K562 (cell line): Measurements from ENCODE around the gene EIF4G2. TPM values are rescaled to one million over a fixed set of nuclear protein-coding genes. Genes with fewer than 3 reads are reported as not detected.

ENCODE experiments used
- ARNT ChIP-seq, 2 experiments: fragments of 450-650 bp; IDR thresholded peaks; 2 replicates each; pipeline ENCODE4 v1.6.1; 2016; ENCODE audit warnings: mild to moderate bottlenecking in 1 of 2
- MEF2D ChIP-seq: conservative IDR thresholded peaks from 2 replicates; pipeline ENCODE4 v1.6.1; 2016; ENCODE audit warnings: low read depth, missing genetic modification characterization, missing compliant biosample characterization
- NFRKB ChIP-seq: fragments of 450-650 bp; IDR thresholded peaks from 2 replicates; pipeline ENCODE4 v1.6.1; 2016; ENCODE audit warnings: low read depth
- OTX1 ChIP-seq: fragments of 450-650 bp; formaldehyde crosslinking; IDR thresholded peaks from 2 replicates; pipeline ENCODE4 v1.4.0; 2022; ENCODE audit warnings: mild to moderate bottlenecking
- PCBP1 ChIP-seq: fragments of 200-400 bp; formaldehyde crosslinking; IDR thresholded peaks from 2 replicates; pipeline ENCODE4 v1.6.1; 2018; ENCODE audit warnings: mild to moderate bottlenecking, low read depth, low read length; ENCODE audit not compliant: poor library complexity, severe bottlenecking
- RFX7 ChIP-seq: fragments of 250-450 bp; sonication (Bioruptor Pico); IDR thresholded peaks from 2 replicates; pipeline ENCODE4 v1.5.1; 2021; ENCODE audit warnings: mild to moderate bottlenecking
- SAFB ChIP-seq: fragments of 200-400 bp; formaldehyde crosslinking; IDR thresholded peaks from 2 replicates; pipeline ENCODE4 v1.6.1; 2017; ENCODE audit warnings: low read depth, low read length, borderline replicate concordance
- SMAD1 ChIP-seq: fragments of 150-350 bp; IDR thresholded peaks from 2 replicates; pipeline ENCODE4 v1.6.1; 2014; ENCODE audit warnings: low read length, low read depth; ENCODE audit not compliant: partially characterized antibody
- SUPT5H ChIP-seq: fragments of 450-650 bp; IDR thresholded peaks from 2 replicates; pipeline ENCODE4 v1.6.1; 2016
- TEAD4 ChIP-seq, 2 experiments: sonication (generic) in 1 of 2; formaldehyde crosslinking in 1 of 2; IDR thresholded peaks; 2 replicates each; pipeline versions ENCODE4 v1.6.1 to v1.8.0; 2012 to 2022; ENCODE audit warnings: borderline replicate concordance in 1 of 2, inconsistent platforms in 1 of 2, low read length in 1 of 2, mild to moderate bottlenecking in 1 of 2, missing genetic modification reagents in 1 of 2
- TOE1 ChIP-seq, 2 experiments: fragments of 450-650 bp in 1 of 2; sonication (generic) in 1 of 2; formaldehyde crosslinking in 1 of 2; IDR thresholded peaks; 2 replicates each; pipeline versions ENCODE4 v1.7.1 to v1.8.0; 2016 to 2022; ENCODE audit warnings: borderline replicate concordance in 2 of 2, mild to moderate bottlenecking in 2 of 2, antibody characterized with exemption in 1 of 2, inconsistent platforms in 1 of 2, low read depth in 1 of 2, missing genetic modification reagents in 1 of 2, moderate library complexity in 1 of 2
- ZC3H11A ChIP-seq: IDR thresholded peaks from 2 replicates; pipeline ENCODE4 v1.6.1; 2012; ENCODE audit warnings: low read depth, low read length, improper control_type of control experiment
- ZNF253 ChIP-seq: fragments of 250-450 bp; sonication (Bioruptor Pico); conservative IDR thresholded peaks from 2 replicates; pipeline ENCODE4 v1.6.1; 2021; ENCODE audit warnings: mild to moderate bottlenecking
- ZNF778 ChIP-seq: fragments of 450-650 bp; formaldehyde crosslinking; IDR thresholded peaks from 2 replicates; pipeline ENCODE4 v1.4.0; 2020; ENCODE audit warnings: mild to moderate bottlenecking, moderate library complexity
- polyA plus RNA-seq, 8 experiments: library from polyadenylated mRNA; depleted of rRNA in 4 of 8; stranded (reverse) in 5 of 8; unstranded in 3 of 8; fragments of >200 nt; fragmentation: Nextera tagmentation in 2 of 8; fragmentation: Illumina TruSeq in 1 of 8; extraction: Ambion mirVana in 2 of 8; extraction: Trizol in 1 of 8; gene quantifications; 2 replicates each; pipeline versions ENCODE4 v1.2.1 to v1.2.3, GENCODE V29; 2011 to 2014; ENCODE audit warnings: inconsistent platforms in 1 of 8, missing spikeins in 1 of 8
- total RNA-seq, 7 experiments: library from RNA; depleted of rRNA in 6 of 7; stranded (reverse); fragments of >200 nt in 6 of 7; fragmentation: Illumina TruSeq in 2 of 7; extraction: Trizol in 2 of 7; gene quantifications; 2 replicates each; pipeline versions ENCODE4 v1.2.1 to v1.2.3, GENCODE V29; 2011 to 2021; ENCODE audit warnings: low replicate concordance in 1 of 7
- TF ChIP-seq, protein P1 (sequence below): fragments of 450-650 bp; formaldehyde crosslinking; IDR thresholded peaks from 2 replicates; pipeline ENCODE4 v1.4.0; 2020; ENCODE audit warnings: mild to moderate bottlenecking, moderate library complexity
- TF ChIP-seq, protein P2 (sequence below): sonication (generic); formaldehyde crosslinking; IDR thresholded peaks from 2 replicates; pipeline ENCODE4 v1.8.0; 2022; ENCODE audit warnings: mild to moderate bottlenecking, missing genetic modification reagents, borderline replicate concordance
- TF ChIP-seq, protein P3 (sequence below), 2 experiments: IDR thresholded peaks; 2 replicates each; pipeline ENCODE4 v1.6.1; 2011; ENCODE audit warnings: borderline replicate concordance in 1 of 2, control low read depth in 1 of 2, low read depth in 1 of 2, low read length in 1 of 2, mild to moderate bottlenecking in 1 of 2, mixed read lengths in 1 of 2, moderate library complexity in 1 of 2; ENCODE audit not compliant: insufficient read depth in 1 of 2, insufficient read length in 1 of 2, poor library complexity in 1 of 2, severe bottlenecking in 1 of 2; ENCODE audit errors: extremely low read depth in 1 of 2
- TF ChIP-seq, protein P4 (sequence below): fragments of 250-450 bp; sonication (Bioruptor Pico); IDR thresholded peaks from 2 replicates; pipeline ENCODE4 v1.5.1; 2021; ENCODE audit warnings: mild to moderate bottlenecking
- TF ChIP-seq, protein P5 (sequence below): fragments of 250-450 bp; sonication (Bioruptor Pico); IDR thresholded peaks from 2 replicates; pipeline ENCODE4 v1.8.0; 2022; ENCODE audit warnings: inconsistent platforms

Gene EIF4G2
- total and polyA plus RNA-seq, 9 of the 15 experiments (the other 6 are each of a cell fraction or from before 2014, with no cell fraction given), result 206 to 790 (median 646) TPM

DNA sequence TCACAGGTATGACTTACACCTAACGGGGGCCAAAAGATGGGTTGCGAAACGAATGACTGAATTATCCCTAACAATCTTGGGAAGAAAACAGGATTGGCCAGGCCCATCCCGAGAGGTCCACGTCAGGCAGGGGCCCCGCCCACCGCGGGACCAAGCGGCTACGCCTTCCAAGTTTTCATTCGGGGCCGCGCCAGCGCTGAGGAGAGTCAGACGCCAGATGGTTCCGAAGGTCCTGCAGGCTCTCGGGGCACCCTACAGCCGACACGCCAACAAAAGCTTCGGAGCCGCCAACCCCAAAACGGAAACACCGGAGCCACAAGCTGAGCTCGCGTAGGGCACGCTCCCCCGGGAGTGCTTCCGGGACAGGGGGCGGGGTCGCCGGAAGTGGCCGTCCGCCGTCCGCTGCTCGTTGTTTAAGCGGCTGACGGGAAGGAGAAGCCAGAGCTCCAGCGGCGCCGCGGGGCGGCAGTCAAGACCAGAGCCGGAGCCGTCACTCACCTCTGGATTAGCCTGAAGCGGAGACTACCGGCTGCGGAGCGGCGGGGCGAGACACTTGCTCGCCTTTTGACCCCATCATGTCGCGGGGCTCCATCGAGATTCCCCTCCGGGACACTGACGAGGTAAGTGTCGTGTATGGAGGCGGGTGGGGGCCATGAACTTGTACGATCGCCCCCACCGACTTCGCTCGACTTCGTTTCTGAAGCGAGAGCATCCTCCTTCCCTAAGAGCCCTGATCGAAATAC is 57.7 kb downstream of the EIF4G2 start, which contains the start of gene CTR9 (continued):
- TF ChIP-seq, protein P1, sequence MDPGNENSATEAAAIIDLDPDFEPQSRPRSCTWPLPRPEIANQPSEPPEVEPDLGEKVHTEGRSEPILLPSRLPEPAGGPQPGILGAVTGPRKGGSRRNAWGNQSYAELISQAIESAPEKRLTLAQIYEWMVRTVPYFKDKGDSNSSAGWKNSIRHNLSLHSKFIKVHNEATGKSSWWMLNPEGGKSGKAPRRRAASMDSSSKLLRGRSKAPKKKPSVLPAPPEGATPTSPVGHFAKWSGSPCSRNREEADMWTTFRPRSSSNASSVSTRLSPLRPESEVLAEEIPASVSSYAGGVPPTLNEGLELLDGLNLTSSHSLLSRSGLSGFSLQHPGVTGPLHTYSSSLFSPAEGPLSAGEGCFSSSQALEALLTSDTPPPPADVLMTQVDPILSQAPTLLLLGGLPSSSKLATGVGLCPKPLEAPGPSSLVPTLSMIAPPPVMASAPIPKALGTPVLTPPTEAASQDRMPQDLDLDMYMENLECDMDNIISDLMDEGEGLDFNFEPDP (CRISPR knock-in tag), result no peak
- peak; percentile 78 for TF ChIP-seq PCBP1
- TF ChIP-seq, protein P2, sequence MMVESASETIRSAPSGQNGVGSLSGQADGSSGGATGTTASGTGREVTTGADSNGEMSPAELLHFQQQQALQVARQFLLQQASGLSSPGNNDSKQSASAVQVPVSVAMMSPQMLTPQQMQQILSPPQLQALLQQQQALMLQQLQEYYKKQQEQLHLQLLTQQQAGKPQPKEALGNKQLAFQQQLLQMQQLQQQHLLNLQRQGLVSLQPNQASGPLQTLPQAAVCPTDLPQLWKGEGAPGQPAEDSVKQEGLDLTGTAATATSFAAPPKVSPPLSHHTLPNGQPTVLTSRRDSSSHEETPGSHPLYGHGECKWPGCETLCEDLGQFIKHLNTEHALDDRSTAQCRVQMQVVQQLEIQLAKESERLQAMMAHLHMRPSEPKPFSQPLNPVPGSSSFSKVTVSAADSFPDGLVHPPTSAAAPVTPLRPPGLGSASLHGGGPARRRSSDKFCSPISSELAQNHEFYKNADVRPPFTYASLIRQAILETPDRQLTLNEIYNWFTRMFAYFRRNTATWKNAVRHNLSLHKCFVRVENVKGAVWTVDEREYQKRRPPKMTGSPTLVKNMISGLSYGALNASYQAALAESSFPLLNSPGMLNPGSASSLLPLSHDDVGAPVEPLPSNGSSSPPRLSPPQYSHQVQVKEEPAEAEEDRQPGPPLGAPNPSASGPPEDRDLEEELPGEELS (CRISPR knock-in tag), result peak; percentile 91
- no peak for TF ChIP-seq SAFB
- TF ChIP-seq, protein P3, sequence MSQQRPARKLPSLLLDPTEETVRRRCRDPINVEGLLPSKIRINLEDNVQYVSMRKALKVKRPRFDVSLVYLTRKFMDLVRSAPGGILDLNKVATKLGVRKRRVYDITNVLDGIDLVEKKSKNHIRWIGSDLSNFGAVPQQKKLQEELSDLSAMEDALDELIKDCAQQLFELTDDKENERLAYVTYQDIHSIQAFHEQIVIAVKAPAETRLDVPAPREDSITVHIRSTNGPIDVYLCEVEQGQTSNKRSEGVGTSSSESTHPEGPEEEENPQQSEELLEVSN (IDR thresholded peaks at IDR 0.05; ENCODE audit: borderline replicate concordance in 1 of 2, extremely low read depth in 1 of 2, insufficient read depth in 1 of 2, insufficient read length in 1 of 2, low read depth in 1 of 2, low read length in 1 of 2, poor library complexity in 1 of 2, severe bottlenecking in 1 of 2), result peak; percentile 45 to 72
- peak; percentile 73 for TF ChIP-seq NFRKB
- no peak for TF ChIP-seq RFX7
- TF ChIP-seq ZNF778 (CRISPR knock-in tag), result no peak
- TF ChIP-seq, protein P4, sequence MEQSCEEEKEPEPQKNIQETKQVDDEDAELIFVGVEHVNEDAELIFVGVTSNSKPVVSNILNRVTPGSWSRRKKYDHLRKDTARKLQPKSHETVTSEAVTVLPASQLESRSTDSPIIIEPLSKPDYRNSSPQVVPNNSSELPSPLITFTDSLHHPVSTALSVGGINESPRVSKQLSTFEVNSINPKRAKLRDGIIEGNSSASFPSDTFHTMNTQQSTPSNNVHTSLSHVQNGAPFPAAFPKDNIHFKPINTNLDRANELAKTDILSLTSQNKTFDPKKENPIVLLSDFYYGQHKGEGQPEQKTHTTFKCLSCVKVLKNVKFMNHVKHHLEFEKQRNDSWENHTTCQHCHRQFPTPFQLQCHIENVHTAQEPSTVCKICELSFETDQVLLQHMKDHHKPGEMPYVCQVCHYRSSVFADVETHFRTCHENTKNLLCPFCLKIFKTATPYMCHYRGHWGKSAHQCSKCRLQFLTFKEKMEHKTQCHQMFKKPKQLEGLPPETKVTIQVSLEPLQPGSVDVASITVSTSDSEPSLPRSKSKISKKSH (CRISPR knock-in tag), result no peak
- TF ChIP-seq SUPT5H, result peak; percentile 90
- TF ChIP-seq ARNT (IDR thresholded peaks at IDR 0.05), result no peak
- TF ChIP-seq SMAD1, result peak; percentile 74
- TF ChIP-seq TOE1 (IDR thresholded peaks at IDR 0.05; ENCODE audit: borderline replicate concordance), result no peak
- no peak for TF ChIP-seq TOE1 (CRISPR knock-in tag; IDR thresholded peaks at IDR 0.05; ENCODE audit: borderline replicate concordance, low read depth)
- no peak for TF ChIP-seq OTX1
- no peak for TF ChIP-seq MEF2D (tag)
- no peak for TF ChIP-seq ZNF253 (CRISPR knock-in tag)
- TF ChIP-seq ZC3H11A, result no peak
- TF ChIP-seq, protein P5, sequence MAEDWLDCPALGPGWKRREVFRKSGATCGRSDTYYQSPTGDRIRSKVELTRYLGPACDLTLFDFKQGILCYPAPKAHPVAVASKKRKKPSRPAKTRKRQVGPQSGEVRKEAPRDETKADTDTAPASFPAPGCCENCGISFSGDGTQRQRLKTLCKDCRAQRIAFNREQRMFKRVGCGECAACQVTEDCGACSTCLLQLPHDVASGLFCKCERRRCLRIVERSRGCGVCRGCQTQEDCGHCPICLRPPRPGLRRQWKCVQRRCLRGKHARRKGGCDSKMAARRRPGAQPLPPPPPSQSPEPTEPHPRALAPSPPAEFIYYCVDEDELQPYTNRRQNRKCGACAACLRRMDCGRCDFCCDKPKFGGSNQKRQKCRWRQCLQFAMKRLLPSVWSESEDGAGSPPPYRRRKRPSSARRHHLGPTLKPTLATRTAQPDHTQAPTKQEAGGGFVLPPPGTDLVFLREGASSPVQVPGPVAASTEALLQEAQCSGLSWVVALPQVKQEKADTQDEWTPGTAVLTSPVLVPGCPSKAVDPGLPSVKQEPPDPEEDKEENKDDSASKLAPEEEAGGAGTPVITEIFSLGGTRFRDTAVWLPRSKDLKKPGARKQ, result no peak
- TF ChIP-seq TEAD4 (IDR thresholded peaks at IDR 0.05; ENCODE audit: low read length), result no peak
- no peak for TF ChIP-seq TEAD4 (CRISPR knock-in tag; IDR thresholded peaks at IDR 0.05; ENCODE audit: borderline replicate concordance)
